Thymus (tissue), 11 donors: ENCODE data around the gene PPIE. TPM values are rescaled to one million over a fixed set of nuclear protein-coding genes. Genes with fewer than 3 reads are reported as not detected.
"Not testable (repeated sequence)": the region's sequence is repeated elsewhere in the genome, so short reads cannot be mapped to it uniquely, and the experiment has no call there.

Source experiments
- DNase-seq, 9 donors: peaks; one replicate each; pipeline ENCODE4 v3.0.0-alpha.2; 2013; ENCODE audit warnings: low spot score in 9 of 9, low read depth in 6 of 9, missing footprints in 1 of 9
- H3K27ac ChIP-seq, 2 donors: one replicate each; pipeline ENCODE4 v1.5.1; 2013; ENCODE audit warnings: control low read depth in 1 of 2, low read depth in 1 of 2, low read length in 1 of 2, mild to moderate bottlenecking in 1 of 2, moderate library complexity in 1 of 2
- H3K27me3 ChIP-seq, 2 donors: one replicate each; pipeline ENCODE4 v1.5.1; 2013; ENCODE audit warnings: low read length in 1 of 2; ENCODE audit not compliant: control insufficient read depth in 2 of 2, insufficient read depth in 1 of 2
- H3K36me3 ChIP-seq, 2 donors: one replicate each; pipeline ENCODE4 v1.5.1; 2013; ENCODE audit warnings: low read length in 1 of 2, mild to moderate bottlenecking in 1 of 2, moderate library complexity in 1 of 2; ENCODE audit not compliant: control insufficient read depth in 2 of 2, insufficient read depth in 2 of 2
- H3K4me1 ChIP-seq, 2 donors: one replicate each; pipeline ENCODE4 v1.5.1; 2013; ENCODE audit warnings: low read length in 2 of 2; ENCODE audit not compliant: control insufficient read depth in 2 of 2, insufficient read depth in 2 of 2
- H3K4me3 ChIP-seq, 2 donors: one replicate each; pipeline ENCODE4 v1.5.1; 2013; ENCODE audit warnings: low read length in 2 of 2, control low read depth in 1 of 2, mild to moderate bottlenecking in 1 of 2
- H3K9me3 ChIP-seq, 2 donors: one replicate each; pipeline ENCODE4 v1.5.1; 2013; ENCODE audit warnings: low read length in 1 of 2, mild to moderate bottlenecking in 1 of 2; ENCODE audit not compliant: control insufficient read depth in 2 of 2, insufficient read depth in 1 of 2
- WGBS: extraction: QIAGEN DNeasy Blood & Tissue Kit; methylation state at CpG from one replicate; pipeline ENCODE4 v1.1.7; 2013; 5-methylcytosine and 5-hydroxymethylcytosine counted together
- polyA plus RNA-seq: library from polyadenylated mRNA; stranded (reverse); fragments of 200-250 nt; gene quantifications from one replicate; pipeline ENCODE4 v1.2.3, GENCODE V29; 2013
- total RNA-seq: library from RNA; stranded (reverse); fragments of 120-200 nt; gene quantifications from one replicate; pipeline ENCODE4 v1.2.4, GENCODE V29; 2013
- donor health status: healthy.

PPIE gene
- total and polyA plus RNA-seq, 2 donors, result 45.0 to 54.2 TPM

DNA sequence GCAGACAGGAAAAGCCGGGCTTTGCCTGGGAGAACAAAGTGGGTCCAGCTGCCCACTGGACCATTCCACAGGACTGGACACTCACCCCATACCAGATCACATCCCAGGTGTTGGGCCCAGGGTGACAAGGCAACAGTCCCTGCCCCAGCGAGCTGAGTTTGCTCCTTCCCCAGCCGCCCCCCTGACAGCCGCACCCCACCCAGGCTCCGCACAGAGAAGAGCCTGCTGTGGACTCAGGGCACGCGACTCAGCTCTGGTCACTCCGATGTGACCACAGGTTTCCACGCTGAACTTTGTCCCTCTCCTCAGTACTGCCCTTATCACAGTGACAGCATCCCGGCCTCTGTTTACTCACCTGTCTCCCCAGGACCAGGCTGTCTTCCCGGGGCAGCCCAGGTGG, 48.8 kb downstream of the PPIE start:
- H3K4me1 ChIP-seq, result peaks cover 2 to 3% of the 10 kb centered on the region in 2 donors
- no peak for DNase-seq
- H3K4me3 ChIP-seq, result no peak overlapping the region
- H3K36me3 ChIP-seq, result no peaks in the 10 kb centered on the region
- WGBS, result 76% methylated on average over 11 of the region's 11 CpGs
- H3K27me3 ChIP-seq, result peaks cover 35 to 65% of the 10 kb centered on the region in 2 donors
- no peaks in the 10 kb centered on the region for H3K9me3 ChIP-seq
- no peak overlapping the region for H3K27ac ChIP-seq

DNA sequence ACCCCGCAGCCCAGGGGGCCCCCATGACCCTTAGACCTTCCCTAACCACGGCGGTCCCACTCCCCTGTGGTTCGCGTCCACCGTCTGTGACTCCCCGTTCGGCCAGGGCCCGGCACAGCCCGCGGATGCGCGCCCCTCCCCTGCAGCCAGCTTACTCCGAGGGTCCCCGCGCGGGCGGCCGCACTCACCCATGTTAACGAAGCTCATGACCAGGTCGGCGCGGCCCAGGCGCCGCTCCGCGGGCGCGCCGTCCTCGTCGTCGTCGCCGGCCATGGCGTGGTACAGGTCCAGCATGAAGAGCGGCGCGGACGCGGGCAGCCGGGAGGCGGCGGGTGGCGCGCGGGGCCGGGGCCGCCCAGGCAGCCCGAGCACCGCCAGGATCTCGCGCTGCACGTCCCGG, 49.3 kb downstream of the PPIE start:
- not testable (repeated sequence) for H3K4me3 ChIP-seq, H3K9me3 ChIP-seq, H3K4me1 ChIP-seq, H3K27ac ChIP-seq, DNase-seq, H3K36me3 ChIP-seq
- peaks cover 35 to 66% of the 10 kb centered on the region in 2 donors for H3K27me3 ChIP-seq
- 13% methylated on average over 53 of the region's 55 CpGs for WGBS

DNA sequence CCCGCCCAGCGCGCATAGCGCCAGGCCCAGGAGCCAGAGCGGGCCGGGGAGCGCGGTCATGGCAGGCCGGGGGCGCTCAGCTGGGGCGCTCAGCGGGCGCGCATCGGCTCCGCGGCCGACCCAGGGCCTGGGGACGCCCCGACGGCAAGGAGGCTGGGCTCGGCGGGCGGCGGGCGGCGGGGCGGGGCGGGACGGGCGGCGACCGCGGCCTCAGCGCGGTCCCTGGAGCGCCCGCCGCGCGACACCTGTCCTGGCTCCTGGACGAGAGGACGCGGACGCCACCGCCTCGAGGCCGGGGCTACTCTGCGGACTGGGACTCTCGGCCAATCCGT, 49.7 kb downstream of the PPIE start:
- Histone ChIP-seq H3K4me3 (peak overlapping the region in 1 of 2 donors; percentile 47), H3K36me3 (no peaks in the 10 kb centered on the region), H3K4me1 (peaks cover 2 to 3% of the 10 kb centered on the region in 2 donors), H3K9me3 (no peaks in the 10 kb centered on the region), H3K27me3 (peaks cover 35 to 67% of the 10 kb centered on the region in 2 donors), H3K27ac (no peak overlapping the region)
- no peak for DNase-seq
- WGBS, result 7% methylated on average over 51 of the region's 51 CpGs

DNA sequence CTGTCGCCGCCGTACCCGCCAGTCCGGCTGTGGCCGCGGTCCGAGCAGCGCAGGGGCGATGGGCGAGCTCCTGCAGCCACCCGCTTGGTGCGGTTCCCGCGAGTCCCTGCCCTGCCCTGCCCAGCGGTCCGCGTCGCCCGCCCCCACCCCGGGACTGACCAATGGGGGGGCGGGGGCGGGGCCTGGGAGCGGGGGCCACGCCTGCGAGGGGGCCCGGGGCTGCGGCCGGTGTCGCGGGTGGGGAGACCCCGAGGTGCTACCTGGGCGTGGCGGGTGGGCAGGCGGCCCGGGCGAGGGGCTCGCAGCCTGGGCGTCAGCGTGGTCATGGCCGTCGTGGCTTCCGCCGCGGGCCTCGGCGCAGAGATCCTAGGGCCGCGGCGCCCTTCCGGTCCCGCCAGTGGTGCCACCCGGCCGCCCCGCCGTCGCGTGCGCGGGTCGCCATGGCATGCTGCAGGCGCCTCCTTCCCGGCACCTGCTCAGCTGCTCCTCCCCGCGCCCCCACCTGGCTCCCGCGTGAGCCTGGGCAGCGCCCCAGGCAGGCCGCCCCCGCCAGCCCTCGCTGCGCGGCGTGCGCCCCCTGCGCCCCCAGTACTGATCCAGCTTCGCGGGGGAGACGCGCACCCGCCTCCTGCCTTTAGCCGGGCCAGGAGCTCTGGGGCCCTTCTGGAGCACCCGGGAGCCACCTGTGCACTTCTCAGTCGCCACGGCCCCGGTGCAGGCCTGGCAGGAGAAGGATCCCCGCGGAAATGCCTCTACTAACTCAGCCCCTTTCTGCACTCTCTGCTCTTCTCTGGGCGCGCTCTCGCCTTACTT, 50.3 kb downstream of the PPIE start, which contains the start of gene BMP8B:
BMP8B (minus strand) TSS at position 108 of the 813 bp plus-strand sequence. CDS start 380 bp downstream, outside the sequence.
- WGBS, result 2% methylated on average over 91 of the region's 91 CpGs
- no peak within 1 kb of the TSS for H3K27ac ChIP-seq
- DNase-seq, result peak in 3 of 9 donors; percentile 8 to 21 (median 17)

DNA sequence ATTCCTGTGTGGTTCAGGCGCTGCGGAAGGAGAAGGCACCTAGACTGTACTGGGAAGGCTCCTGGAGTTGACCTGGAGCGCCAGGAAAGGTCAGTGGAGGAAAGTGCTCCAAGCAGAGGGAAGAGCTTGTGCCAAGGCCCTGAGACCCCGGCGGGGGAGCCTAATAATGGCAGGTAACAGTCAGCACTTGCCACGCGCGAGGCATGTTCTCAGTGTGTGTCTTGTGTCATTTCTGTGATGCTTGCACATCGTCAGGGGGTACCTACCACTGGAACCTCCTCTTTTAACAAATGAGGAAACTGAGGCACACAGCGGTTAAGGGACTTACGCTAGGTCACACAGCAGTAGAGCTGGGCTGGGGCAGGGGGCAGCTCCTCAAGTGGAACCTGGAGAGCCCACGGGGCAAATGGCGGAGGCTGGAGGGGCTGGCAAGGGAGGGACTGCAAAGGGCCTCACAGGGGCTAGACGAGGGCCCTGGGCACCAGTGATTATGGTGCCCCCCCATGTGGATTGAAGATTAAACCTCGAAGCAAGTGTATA, 51.0 kb downstream of the PPIE start:
- H3K4me1 ChIP-seq, result peaks cover 2 to 3% of the 10 kb centered on the region in 2 donors
- no peaks in the 10 kb centered on the region for H3K9me3 ChIP-seq
- H3K27me3 ChIP-seq, result peaks cover 35 to 69% of the 10 kb centered on the region in 2 donors
- H3K36me3 ChIP-seq, result no peaks in the 10 kb centered on the region
- DNase-seq, result no peak
- H3K4me3 ChIP-seq, result no peak overlapping the region
- no peak overlapping the region for H3K27ac ChIP-seq
- 54% methylated on average over 15 of the region's 15 CpGs for WGBS

More for the DNA sequence above, 50.3 kb downstream of the PPIE start, which contains the start of gene BMP8B:
- peak within 1 kb of the TSS in 1 of 2 donors; percentile 47 for H3K4me3 ChIP-seq
- no peaks in the 10 kb centered on the region for H3K9me3 ChIP-seq
- H3K36me3 ChIP-seq, result no peaks in the 10 kb centered on the region
- peaks cover 35 to 69% of the 10 kb centered on the region in 2 donors for H3K27me3 ChIP-seq
- peaks cover 2 to 3% of the 10 kb centered on the region in 2 donors for H3K4me1 ChIP-seq

DNA sequence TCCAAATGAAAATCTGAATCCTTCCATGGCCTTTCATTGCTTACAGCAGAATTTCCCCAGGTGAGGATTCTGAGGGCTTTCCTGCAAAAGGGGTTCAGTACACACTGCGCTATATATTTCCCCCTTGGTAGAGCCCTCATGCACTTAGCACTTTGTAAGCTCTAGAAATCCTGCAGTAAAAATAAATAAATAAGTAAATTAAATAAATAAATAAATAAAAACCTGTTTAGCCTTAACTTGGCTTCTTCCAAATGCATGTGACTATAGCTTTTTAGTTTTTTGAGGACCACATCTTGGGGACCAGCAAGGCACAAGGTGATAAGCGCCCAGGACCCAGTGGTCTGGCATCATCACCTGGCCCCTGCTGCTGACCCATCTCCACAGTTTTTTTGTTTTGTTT, 53.2 kb downstream of the PPIE start:
- no peak for DNase-seq
- Histone ChIP-seq H3K4me3 (no peak overlapping the region), H3K27me3 (peaks cover 32 to 54% of the 10 kb centered on the region in 2 donors), H3K9me3 (no peaks in the 10 kb centered on the region), H3K4me1 (peaks cover 2 to 3% of the 10 kb centered on the region in 2 donors), H3K36me3 (no peaks in the 10 kb centered on the region), H3K27ac (no peak overlapping the region)
- WGBS, result 96% methylated on average over 2 of the region's 2 CpGs

DNA sequence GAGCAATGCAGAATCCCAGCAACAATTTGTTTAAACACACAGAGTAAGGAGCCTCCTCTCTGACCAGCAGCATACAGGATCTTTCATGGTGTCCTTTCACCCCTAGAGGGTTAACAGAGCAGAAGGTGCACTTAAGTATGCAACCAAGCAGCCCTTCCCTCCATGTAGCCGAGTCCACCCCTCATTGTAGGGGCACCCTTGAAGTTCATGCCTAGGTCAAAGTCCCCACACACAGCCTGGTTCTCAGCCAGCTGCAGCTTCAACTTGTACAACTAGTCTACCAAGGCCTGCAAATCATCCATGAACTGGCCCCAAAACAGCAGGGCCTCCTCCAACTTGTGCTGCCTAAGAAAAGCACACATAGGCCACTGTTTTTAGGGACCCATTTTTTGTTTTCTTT, 57.0 kb downstream of the PPIE start:
- Histone ChIP-seq H3K4me3 (no peak overlapping the region), H3K9me3 (peaks cover 0 to 6% of the 10 kb centered on the region in 2 donors), H3K27me3 (peaks cover 4 to 24% of the 10 kb centered on the region in 2 donors), H3K4me1 (peaks cover 0 to 6% of the 10 kb centered on the region in 2 donors), H3K36me3 (no peaks in the 10 kb centered on the region), H3K27ac (no peak overlapping the region)
- WGBS, result 93% methylated on average over 1 of the region's 1 CpG
- no peak for DNase-seq

DNA sequence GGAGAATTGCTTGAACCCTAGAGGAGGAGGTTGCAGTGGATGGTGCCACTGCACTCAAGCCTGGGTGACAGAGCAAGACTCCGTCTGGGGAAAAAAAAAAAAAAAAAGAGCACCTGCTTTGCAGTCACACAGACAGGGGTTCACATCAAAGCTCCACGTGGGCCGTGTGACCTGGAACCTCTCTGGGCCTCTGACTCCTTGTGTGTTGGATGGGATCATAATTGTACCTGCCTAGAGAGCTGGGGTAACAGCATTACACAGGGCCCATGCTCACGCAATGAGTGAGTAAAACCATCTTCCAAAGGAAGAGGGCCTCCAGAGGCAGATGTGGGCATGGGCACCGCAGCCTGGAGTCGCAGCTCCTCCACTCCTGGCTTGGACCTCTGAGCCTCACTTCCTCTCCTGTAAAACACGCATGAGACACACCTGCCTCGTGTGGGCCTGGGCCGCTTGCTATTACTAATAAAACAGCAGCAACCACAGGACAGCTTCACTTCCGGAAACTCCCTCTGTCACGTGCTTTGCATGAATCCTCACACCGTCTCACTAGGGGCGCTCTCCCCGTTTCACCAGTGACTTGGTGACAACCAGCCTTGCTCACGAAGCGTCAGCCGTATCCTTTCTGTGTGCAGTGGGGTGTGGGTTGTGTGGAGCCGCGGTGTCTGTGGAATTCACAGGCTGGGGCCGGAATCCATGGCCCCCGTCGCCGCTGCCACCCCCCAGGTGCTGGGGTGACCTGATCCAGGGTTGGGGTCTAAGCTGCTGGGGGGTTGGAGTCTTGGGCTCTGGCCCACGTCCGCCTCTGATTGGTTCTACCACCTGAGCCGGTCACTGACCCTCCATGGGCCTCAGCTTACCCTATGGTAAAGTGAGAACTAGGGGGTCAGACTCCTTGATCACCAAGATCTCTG, 60.4 kb downstream of the PPIE start:
- peak overlapping the region in 1 of 2 donors; percentile 30 for H3K4me3 ChIP-seq
- H3K4me1 ChIP-seq, H3K27me3 ChIP-seq, H3K9me3 ChIP-seq, H3K27ac ChIP-seq, H3K36me3 ChIP-seq: not testable (repeated sequence)
- 52% methylated on average over 22 of the region's 26 CpGs for WGBS
- peak; percentile 50 to 89 (median 68) for DNase-seq
